HepG2 (cell line): ENCODE measurements around the gene RING1.

Source experiments
- ATAD3A ChIP-seq: sonication (generic); formaldehyde crosslinking; IDR thresholded peaks from 2 replicates; pipeline ENCODE4 v1.4.0; 2020; ENCODE audit warnings: missing genetic modification reagents
- MXI1 ChIP-seq: IDR thresholded peaks from 3 replicates; pipeline ENCODE4 v1.6.1; 2012; ENCODE audit warnings: low read depth, low read length, inconsistent platforms, borderline replicate concordance
- NBN ChIP-seq: fragments of 450-650 bp; conservative IDR thresholded peaks from 2 replicates; pipeline ENCODE4 v1.6.1; 2017
- SMAD3 ChIP-seq: sonication (generic); formaldehyde crosslinking; IDR thresholded peaks from 2 replicates; pipeline ENCODE4 v1.4.0; 2020; ENCODE audit warnings: missing genetic modification reagents
- ZNF326 ChIP-seq: sonication (generic); formaldehyde crosslinking; IDR thresholded peaks from 2 replicates; pipeline ENCODE4 v1.4.0; 2020; ENCODE audit warnings: missing genetic modification reagents, borderline replicate concordance
- ZSCAN20 ChIP-seq: sonication (generic); formaldehyde crosslinking; IDR thresholded peaks from 2 replicates; pipeline ENCODE4 v1.4.0; 2020; ENCODE audit warnings: missing genetic modification reagents, mild to moderate bottlenecking, borderline replicate concordance
- TF ChIP-seq, protein P1 (sequence below): sonication (generic); formaldehyde crosslinking; IDR thresholded peaks from 2 replicates; pipeline ENCODE4 v1.8.1; 2022; ENCODE audit warnings: low read depth, mild to moderate bottlenecking, missing genetic modification reagents

- TF ChIP-seq SMAD3 (no peak), MXI1 (no peak), NBN (no peak), ZSCAN20 (no peak), ZNF326 (CRISPR knock-in tag) (no peak), ATAD3A (no peak)
- TF ChIP-seq, protein P1, sequence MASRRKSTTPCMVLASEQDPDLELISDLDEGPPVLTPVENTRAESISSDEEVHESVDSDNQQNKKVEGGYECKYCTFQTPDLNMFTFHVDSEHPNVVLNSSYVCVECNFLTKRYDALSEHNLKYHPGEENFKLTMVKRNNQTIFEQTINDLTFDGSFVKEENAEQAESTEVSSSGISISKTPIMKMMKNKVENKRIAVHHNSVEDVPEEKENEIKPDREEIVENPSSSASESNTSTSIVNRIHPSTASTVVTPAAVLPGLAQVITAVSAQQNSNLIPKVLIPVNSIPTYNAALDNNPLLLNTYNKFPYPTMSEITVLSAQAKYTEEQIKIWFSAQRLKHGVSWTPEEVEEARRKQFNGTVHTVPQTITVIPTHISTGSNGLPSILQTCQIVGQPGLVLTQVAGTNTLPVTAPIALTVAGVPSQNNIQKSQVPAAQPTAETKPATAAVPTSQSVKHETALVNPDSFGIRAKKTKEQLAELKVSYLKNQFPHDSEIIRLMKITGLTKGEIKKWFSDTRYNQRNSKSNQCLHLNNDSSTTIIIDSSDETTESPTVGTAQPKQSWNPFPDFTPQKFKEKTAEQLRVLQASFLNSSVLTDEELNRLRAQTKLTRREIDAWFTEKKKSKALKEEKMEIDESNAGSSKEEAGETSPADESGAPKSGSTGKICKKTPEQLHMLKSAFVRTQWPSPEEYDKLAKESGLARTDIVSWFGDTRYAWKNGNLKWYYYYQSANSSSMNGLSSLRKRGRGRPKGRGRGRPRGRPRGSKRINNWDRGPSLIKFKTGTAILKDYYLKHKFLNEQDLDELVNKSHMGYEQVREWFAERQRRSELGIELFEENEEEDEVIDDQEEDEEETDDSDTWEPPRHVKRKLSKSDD, result no peak
These were observed 13.8 kb upstream of the RING1 start for GRCh38 chr6:33194431-33194979.
